ENCODE results near the gene FAM151A.

Gene FAM151A

DNA sequence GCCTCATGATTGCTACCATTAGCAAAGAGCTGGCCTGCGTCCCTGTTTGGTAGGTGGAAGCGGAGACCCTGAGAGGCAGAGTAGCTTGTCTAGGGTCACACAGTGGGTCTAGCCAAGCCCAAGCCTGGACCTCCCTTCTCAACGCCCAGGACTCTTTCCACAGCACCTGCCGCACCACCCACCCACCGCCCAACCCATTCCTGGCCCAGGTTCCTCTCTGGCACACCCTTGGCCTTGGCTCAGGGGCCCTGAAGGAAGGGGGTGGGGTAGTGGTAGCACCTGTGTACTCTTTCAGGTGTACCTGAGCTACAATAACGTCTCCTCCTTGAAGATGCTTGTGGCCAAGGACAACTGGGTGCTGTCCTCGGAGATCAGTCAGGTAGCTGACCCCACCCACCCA is 19.3 kb downstream of the FAM151A start:
- no peak for DNase-seq (ENCODE audit: low read depth)

DNA sequence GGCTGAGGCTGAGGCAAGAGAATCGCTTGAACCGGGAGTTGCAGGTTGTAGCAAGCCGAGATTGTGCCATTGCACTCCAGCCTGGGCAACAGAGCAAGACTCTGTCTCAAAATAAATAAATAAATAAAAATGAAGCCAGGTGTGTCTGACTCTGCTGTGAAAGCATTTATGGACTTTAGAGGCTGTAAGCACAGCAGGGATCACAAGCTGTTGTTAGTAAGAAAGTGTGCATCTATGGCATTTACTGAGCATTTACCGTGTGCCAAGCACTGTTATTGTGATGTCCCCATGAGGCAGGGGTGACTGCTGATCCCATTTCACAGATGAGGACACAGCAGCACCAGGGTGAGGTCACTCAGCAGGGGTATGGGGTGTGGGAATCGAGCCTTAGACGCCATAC is 20.1 kb downstream of the FAM151A start:
- no peak for DNase-seq (ENCODE audit: low read depth)

DNA sequence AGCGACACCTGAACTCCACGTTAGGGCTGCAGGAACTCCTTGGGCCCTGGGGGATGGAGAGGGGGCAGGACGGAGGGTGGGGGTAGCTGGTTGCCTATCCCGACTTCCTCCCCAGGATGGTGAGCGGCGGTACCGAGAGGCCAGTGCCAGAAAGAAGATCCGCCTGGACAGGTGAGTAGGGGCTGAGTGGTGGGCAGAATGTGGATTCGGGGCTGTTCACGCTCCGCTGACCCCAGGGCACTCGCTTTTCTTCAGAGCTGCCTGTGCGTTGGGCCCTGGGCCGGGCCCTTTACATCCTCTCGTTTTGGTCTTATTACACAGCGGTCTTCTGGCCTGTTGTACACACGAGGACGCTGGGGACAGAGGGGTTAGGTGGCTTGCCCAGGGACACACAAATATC is 20.8 kb downstream of the FAM151A start:
- no peak for DNase-seq (ENCODE audit: low read depth)

DNA sequence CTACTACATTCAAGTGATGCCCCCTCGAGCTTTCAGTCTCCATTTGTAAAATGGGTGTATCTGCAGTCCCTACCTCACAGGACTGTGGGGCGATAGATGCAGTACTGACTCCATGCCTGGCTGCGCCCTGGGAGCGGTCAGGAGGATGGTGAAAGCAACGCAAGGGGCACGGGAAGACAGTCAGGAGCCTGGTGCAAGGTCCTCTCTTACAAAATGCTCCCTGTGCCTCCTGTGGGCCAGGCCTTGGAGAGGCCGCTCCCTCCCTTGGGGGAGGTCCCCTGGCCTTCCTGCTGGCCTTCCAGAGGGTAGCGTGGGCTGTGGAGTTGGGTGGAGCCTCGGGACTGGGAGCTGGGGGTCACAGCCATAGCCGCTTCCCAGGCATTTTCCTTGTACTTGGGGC is 21.6 kb downstream of the FAM151A start:
- no peak for DNase-seq (ENCODE audit: low read depth)

DNA sequence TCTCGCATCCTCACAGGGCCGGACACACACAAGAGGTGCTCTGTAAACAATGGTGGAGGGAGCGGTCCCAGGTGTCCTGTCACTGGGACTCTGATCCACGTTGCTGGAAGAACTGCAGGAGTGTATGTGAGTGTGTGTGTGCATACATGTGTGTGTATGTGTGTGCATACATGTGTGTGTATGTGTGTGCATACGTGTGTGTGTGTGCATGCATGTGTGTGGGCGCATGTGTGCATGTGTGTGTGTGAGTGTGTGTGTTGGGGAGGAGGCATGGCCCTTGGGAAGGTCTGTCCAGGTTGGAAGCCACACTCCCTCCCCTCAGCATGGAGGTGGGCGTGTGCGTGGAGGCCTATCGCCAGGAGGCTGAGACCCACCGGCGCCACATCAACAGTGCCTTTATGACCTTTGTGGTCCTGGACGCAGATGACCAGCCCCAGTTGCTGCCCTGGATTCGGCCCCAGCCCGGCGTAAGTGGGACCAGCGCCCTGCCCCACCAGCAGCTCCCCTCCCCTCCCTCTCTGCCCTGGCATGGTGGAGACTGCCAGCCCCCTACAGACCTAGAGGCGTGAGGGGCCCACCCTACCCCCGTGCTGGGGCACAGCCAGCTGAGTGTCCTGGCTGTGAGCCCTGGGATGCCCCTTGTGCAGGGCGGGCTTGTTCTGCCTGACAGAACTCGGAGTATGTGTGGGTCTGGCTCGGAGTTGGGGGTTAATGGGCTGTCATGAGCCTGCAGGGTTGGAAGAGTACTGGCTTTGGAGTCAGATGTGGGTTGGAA is 22.2 kb downstream of the FAM151A start:
- no peak for DNase-seq (ENCODE audit: low read depth)

DNA sequence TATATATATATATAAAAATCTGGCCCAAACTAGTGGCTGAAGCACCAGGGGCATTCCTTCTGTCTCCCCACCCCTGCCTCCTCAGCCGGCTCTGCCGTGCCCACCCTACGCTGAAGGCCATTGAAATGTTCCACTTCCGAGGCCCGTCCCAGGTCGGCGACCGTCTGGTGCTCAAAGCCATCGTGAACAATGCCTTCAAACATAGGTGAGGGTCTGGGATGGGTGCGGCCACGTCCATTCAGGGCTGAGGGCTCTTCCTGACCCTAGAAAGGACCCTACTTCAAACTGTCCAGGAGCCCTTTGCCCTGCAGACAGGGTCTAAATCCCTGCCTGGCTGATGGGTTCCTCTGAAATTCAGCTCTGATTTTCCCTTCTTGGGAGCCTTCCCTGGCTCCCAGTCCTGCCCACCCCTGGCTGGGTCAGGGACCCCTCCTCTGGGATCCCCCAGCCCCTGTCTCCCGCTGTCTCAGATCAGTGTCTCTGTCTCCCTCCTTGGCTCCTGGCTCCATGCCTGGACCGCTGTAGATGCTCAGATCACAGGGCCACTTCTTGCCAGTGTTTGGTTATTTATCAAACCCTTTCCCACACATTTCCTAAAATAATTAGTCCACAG is 24.0 kb downstream of the FAM151A start:
- no peak for DNase-seq (ENCODE audit: low read depth)

DNA sequence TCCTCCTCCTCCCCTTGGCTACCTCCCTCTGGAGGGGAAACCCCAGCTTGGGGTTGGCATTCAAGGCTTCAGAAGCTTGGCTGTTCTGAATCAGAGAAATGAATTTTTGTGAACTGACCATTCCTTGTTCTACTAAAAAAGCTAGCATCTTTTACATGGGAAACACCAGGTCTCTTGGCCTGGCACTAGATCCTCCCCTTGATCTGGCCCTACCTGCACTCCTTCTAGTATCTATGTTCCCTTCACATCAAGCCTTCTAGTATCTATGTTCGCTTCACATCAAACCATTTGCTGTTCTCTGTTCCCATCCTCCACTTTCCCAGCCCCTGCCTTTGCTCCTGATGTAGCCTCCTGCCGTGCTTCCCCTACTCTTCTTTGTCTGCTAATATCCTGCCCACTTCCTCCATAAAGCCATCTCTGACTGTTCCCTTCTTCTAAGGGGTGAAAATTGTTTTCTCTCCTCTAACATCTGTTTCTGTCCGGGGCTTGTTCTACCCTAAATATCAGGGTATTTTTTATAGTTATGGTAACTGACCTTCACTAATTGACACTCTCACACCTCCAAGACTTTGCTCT is 25.8 kb downstream of the FAM151A start:
- DNase-seq (ENCODE audit: low read depth) = no peak

DNA sequence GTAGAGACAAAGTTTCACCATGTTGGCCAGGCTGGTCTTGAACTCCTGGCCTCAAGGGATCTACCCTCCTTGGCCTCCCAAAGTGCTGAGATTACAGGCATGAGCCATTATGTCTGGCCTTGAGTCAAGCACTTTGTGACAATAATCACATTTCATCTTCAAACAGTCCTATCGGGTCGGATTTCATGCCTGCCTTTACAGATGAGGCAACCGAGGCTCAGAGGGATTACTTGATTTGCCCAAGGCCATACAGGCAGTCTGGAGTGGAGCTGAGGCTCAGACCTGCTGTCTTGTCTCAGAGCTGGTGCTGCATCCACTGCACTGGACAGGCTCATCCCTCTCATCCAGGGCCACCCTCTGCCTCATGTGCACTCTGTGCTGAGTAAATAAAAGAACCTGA is 26.6 kb downstream of the FAM151A start:
- no peak for DNase-seq (ENCODE audit: low read depth)

DNA sequence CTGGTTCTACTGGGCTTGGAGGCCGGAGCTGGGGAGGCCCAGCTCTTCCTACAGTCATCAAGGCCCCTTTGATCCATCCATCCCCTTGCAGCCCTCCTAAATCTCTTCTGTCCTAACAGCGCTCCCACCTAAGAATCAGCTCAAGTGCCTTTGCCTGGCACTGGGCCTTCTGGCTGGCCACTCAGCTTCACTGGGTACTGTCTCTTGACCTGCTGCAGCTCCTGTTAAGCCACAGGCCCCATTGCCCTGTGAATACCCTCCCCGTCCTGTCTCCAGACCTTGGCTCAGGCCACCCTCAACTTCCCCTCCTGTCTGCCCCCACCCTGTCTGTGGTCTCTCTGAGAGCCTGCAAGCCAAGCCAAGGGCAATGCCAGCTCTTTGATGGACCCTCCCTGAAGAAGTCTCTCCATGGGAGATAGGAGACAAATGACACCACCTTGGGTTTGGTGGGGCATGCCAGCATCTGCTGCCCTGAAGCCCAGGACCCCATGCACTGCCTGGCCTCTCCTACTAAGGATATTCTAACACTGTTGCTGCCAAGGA is 27.3 kb downstream of the FAM151A start:
- DNase-seq (ENCODE audit: low read depth) = no peak

DNA sequence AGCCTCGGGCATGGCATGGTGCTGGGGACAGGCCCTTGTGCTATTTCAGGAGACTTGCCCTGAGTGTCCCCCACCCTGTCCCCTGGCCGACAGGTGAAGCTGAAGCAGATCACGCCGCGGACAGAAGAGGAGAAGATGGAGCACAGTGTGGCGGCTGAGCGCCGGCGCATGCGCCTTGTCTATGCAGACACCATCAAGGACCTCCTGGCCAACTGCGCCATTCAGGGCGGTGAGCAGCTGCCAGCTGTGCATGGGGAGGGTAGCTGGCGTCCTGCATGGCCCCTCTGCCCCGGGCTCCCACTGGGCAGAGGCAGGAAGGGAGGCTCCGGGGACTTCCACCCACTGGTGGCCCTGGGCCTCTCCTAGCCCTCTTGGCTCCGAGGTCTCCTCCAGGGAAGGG is 28.9 kb downstream of the FAM151A start:
- no peak for DNase-seq (ENCODE audit: low read depth)

DNA sequence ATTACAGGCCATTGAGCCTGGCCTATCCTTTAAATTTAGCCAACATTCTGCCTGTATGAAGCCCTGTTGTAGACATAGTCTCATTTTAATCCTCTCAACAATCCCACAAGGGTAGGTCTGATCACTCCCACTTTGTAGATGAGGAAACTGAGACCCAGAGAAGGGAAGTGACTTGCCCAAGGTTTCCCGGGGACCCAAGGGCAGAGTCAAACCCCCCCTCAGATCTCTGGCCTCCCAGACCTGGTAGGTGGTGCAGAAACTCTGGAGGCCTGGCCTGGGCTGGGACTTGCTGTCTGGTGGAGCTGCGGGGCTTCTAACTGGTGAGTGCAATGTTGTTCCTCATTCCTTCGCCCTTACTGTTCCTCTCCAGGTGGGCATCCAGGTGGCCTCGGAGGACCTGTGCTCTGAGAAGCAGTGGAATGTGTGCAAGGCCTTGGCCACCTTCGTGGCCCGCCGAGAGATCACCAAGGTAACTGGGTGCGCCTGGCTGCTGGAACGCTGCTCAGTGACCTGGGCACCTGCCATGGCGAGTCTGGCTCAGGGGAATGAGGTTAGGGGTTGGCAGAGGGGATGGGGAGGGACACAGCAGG is 29.7 kb downstream of the FAM151A start:
- DNase-seq (ENCODE audit: low read depth) = no peak

DNA sequence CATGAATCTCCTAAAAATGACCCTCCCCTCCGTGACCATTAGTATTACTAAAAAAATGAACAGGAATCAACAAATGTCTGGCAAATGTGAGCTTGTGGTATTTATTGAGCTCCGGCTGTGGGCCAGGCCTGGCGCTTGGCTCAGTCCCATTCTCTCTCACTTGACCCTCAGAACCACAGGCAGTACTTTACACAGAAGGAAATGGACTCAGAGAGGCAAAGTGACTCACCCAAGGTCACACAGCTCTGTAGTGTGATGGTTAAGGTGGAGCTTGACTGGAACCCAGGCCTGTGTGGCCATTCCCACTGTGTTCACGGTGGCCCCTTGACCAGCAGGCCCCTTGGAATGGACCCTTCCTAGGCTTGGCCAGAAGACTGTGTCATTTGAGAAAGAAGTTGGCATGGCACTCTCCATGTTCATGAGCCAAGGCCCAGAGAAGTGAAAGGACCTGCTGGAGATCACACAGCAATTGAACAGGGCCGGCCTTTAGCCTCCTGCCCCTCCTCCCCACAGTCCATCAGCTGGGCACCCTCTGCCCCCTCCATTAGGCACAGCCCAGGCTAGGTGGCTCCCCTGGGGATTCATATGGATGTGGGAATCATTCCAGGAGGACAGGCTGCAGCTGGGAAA is 32.1 kb downstream of the FAM151A start:
- DNase-seq (ENCODE audit: low read depth) = no peak

DNA sequence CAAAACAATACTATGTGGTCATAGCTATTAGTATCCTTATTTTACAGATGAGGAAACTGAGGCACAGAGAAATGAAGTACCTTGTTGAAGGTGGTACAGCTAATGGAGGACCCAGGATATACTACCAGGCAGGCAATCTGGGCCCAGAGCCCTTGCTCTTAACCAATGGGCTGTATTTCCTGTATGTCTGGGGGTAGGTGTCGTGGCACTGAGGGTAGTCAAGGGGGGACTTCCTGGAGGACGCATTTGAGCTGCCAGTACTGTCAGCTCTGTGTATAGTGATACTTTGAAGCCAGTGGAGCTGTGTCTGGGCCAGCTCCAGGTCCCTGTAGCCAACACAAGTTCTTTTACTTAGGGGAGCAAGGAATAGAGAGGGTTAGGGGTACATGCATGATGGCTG is 34.9 kb downstream of the FAM151A start:
- DNase-seq (ENCODE audit: low read depth) = no peak

DNA sequence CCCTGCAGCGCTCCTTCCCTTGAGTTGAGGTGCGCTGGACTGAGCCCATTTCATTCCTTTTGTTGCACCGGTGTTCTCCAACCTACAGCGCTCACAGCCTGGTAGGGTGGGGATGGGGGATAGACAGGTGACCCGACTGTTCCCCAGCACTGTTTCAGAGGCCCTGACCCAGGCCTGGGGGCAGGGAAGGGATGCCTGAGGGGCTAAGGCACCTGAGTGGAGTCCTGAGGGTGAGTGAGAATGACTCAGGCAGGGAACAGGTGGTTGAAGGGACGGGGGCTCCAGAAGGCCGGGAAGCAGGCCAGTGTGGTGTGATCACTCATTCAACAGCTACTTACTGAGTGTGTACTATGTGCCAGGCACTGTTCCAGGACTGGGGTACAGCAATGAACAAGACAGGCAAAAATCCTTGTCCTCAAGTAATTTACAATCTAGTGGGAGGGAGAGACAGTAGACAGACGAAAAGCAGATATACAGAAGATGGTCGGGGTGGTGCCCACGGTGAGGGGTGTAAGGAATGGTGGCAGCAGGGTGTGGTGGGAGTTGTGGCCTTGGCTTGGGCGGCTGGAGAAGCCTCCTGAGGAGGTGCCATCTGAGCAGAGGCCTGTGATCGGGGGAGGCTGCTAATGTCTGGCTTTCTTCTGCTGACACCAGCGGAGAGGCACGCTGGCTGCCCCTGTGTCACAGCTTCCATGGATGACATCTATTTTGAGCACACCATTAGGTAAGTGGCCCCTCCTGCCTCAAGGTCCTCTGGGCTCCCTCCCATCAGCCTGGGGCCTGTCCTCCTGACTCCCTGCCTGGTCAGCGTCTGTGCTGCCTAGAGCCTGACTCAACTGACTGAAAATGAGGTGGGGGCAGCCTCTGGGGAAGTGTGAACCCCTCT is 37.9 kb downstream of the FAM151A start:
- DNase-seq (ENCODE audit: low read depth) = no peak

DNA sequence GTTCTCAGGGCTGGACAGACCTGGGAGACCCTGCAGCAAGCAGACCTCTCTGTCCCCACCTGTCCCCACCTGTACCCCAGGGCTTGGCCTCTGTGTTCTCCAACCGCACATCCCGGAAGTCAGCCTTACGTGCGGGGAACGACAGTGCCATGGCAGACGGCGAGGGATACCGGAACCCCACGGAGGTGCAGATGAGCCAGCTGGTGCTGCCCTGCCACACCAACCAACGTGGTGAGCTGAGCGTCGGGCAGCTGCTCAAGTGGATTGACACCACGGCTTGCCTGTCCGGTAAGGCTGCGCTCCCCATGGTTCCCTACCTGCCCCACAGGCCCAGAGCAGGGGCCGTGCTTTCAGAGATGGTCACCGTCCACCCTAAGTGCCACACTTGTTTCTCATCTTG is 38.8 kb downstream of the FAM151A start:
- DNase-seq (ENCODE audit: low read depth) = no peak

DNA sequence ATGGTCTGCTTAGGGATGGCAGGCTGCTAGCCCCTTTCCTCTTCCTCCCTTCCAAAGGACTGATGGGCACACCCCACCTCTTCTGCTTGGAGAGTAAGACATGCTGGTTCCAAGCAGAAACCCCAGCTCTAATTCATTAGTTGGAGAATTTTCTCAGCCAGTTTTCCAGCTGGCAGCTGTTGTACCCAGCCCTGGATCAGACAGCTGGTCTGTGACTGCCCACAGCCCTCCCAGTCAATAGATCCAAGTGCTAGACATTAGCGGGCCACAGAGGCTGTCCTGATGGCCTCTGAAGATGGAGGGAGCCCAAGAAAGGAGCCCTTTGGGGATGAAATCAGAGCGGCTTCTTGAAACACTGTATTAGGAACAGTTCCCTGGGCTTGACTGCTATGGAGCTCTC is 39.5 kb downstream of the FAM151A start:
- no peak for DNase-seq (ENCODE audit: low read depth)

DNA sequence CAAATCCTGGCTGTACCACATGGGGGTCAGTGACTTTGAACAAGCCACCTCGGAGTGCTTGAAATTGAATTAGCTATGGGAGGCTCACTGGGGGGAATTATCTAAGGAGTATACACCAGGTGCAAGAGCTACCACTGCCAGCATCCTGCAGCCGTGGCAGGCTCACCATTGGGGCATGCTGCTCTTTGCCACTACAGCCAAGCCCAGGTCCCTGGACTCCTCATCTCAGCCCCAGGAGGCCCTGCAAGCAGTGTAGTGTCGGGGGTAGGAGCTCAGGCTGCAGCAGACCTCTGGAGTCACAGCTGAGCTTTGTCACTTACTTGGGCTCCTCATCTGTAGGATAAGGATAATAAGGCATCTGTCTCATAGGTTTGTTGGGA is 40.0 kb downstream of the FAM151A start:
- no peak for DNase-seq (ENCODE audit: low read depth)

DNA sequence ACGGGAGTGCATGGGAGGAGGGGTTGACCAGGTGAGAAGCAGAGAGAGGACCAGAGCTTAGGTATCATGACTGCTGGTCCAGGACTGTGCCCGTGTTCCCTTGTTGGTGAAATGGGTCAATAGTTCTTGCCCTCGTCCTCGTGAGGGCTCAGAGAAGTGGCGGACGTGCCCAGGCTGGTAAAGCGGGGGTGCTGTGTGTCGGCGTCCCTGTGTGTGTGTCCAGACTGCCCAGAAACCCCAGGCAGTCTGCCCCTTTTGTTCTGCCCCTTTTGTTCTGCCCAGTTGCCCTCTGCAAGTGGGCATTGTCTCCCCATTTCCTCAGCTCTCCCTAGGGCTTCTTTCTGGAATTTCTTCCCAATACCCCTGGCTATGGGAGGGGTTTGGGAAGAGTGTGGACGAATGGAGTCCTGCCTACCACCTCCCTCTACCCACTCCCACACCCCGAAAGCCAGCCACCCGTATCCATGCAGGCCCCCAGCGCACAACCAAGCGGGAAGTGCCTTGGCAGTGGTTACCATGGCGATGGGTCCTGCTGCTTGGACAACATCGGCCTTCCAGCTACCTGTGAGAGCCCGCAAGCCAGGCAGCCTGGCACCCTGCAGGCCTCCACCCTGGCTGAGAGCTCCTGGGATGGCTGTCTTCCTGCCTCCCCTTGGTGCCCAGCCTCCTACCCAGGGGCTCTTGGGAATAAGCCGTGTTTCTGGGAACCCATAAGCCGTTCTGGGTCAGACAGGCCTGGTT is 40.6 kb downstream of the FAM151A start:
- no peak for DNase-seq (ENCODE audit: low read depth)

DNA sequence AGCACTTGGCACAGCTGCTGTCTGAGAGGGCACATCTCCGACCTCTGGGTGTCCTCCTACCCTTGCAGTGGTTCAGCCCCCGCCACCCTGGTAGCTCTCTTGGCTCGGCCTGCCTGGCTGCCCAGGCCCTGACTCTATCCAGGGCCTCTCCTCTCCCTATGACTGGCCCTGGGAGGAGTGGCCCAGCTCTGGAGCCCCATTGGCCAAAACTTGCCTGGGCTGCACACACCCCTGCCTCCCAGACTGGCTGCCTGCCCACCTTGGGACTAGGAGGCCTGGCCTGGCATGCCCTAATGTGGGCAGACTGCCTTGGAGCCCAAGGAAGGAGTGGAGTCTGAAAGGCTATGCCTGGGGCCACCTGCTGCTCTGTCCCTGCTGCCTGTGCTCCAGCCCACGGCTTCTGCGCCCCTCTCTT is 41.7 kb downstream of the FAM151A start:
- peak; percentile 74 for DNase-seq (ENCODE audit: low read depth)

DNA sequence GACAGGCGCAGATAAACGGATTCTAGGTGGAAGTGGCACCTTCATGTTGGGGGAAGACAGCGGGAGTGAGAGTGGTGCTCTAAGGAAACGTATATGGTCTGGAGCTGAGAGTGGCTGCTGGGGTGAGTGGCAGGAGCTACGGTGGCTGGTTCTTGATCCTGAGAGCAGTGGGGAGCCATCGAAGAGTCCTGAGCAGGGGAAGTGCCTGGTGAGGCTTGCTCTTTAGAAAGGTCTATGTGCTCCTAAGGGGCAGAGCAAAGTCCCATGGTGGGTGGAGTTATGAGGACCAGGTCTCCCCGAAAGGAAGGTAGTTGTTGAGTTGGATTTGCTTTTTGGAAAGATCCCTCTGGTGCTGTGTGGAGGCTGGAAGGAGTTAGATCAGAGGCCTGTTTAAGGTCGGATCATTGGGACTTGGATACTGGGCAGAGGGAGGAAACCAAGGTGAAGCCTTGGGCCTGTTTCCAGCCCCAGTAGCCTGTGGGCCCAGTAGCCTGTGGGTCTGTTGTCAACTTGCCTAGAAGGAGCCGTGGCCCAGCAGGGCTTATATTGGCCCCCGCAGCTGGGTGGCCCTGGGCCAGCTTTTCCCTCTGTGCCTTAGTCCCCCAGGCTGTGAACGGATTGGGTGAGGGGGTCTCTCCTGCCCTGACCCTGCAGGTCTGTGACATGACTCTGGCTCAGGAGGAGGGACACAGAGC is 42.3 kb downstream of the FAM151A start:
- no peak for DNase-seq (ENCODE audit: low read depth)

Measured in fibroblast of the conjunctiva (primary cell).